GM12872 (cell line): ENCODE measurements around the gene LRRC63.

Experiments
- CTCF ChIP-seq: IDR thresholded peaks from 3 replicates; pipeline ENCODE4 v1.5.1; 2011; ENCODE audit warnings: low read depth, mild to moderate bottlenecking, low read length, moderate library complexity; ENCODE audit not compliant: insufficient read depth

LRRC63 gene

GRCh38 chr13:46295491-46296114 lies 83.9 kb downstream of the LRRC63 start:
- TF ChIP-seq CTCF: no peak

GRCh38 chr13:46296115-46296822 lies 84.5 kb downstream of the LRRC63 start:
- TF ChIP-seq CTCF: no peak

GRCh38 chr13:46296921-46297320 lies 85.2 kb downstream of the LRRC63 start:
- TF ChIP-seq CTCF: no peak

- no peak for TF ChIP-seq CTCF
Measured at GRCh38 chr13:46297361-46297811, 85.7 kb downstream of the LRRC63 start.

- TF ChIP-seq CTCF: no peak
Measured at GRCh38 chr13:46303742-46304385, 92.1 kb downstream of the LRRC63 start.

GRCh38 chr13:46304546-46304945 lies 92.8 kb downstream of the LRRC63 start:
- no peak for TF ChIP-seq CTCF

GRCh38 chr13:46307554-46307953 lies 95.8 kb downstream of the LRRC63 start:
- TF ChIP-seq CTCF: no peak
